HG03432 (cell line): ENCODE measurements around the gene FLRT1.

ENCODE experiments used
- ATAC-seq: cut with Tn5 transposase; IDR thresholded peaks from one replicate; pipeline ENCODE4 v1.9.1; 2021; ENCODE audit warnings: mild to moderate bottlenecking, moderate library complexity; ENCODE audit not compliant: unreplicated experiment

The FLRT1 gene

GRCh38 chr11:64023712-64024710, 11.7 kb upstream of the FLRT1 start:
- ATAC-seq: no peak

DNA sequence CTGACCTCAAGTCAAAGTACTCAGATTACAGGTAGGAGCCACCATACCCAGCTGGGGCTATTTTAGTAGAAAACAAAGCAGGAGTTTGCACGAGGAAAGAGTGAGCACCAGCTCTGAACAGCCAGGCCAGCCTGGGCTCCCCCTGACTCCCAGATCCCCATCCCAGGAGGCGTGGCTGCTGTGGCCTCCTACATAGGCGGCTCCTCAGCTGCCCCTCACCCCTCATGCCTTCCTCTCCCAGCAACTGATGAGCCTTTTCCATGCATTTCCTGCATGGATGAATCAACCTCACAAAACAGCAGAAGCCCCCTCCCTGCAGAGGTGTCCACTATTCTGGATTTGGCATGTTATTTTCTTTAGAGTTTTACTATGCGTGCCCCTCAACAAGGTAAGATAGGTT, 10.5 kb upstream of the FLRT1 start:
- ATAC-seq: no peak

DNA sequence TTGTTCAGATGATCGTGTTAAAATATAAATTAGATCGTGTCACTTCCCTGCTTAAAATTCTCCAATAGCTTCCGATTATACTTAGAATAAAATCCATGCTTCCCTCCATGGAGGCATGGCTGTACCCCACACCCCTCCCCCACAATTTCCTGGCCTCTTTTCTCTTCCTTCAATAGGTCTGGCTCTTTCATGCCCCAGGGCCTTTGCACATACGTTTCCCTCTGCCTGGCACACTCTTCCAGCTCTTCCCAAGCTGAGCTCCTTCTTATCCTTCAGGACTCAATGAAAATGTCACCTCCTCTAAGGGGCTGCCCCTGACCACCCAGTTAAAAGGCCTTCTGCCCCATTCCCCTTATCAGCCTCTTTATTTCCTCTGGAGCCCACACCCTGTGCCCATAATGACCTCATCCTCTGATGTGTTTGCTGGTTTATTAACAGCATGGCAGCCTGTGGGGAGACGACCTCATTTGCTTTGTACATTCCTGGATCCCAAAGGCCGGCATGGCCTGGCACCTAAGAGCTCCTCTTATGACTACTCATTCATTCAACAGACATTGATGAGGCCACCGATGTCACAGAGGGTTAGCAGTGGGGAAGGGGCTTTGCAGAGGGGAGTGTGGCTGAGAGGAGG, 9.0 kb upstream of the FLRT1 start:
- ATAC-seq: no peak

DNA sequence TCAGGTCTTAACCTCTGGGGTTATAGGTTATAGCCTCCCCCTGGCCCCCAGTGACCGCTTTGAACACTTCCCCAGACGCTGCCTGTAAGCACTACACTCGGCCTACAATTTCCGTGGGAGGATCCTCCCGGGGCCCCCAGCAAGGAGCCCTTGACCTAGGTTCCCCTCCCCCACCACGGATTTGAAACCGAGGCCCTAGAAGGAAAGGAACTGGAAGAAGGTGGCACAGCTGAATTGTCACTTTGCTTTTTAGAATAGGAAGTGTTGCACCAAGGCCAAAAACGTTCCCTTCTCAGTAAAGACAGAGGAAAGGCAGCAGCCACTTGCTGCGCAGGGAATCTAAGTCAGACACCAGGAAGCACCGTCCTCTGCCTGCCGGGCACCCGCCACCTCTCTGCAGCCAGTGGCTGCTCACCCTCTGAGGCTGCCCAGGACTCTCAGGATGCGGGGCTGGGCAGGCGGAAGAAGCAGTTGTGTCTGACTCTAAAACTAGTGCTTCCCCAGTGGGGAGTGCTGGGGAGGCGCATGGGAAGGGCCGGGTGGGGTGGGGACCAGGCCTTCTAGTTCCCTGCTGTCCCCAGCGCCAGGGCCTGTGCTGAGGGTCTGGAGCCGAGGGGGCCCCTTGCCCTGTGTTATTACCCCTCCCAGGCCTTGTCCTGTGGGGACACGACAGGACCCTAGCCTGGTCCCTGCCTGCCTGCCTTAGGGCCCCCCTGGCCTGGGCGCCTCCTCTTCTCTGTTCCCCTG, 7.9 kb upstream of the FLRT1 start:
- ATAC-seq: no peak

DNA sequence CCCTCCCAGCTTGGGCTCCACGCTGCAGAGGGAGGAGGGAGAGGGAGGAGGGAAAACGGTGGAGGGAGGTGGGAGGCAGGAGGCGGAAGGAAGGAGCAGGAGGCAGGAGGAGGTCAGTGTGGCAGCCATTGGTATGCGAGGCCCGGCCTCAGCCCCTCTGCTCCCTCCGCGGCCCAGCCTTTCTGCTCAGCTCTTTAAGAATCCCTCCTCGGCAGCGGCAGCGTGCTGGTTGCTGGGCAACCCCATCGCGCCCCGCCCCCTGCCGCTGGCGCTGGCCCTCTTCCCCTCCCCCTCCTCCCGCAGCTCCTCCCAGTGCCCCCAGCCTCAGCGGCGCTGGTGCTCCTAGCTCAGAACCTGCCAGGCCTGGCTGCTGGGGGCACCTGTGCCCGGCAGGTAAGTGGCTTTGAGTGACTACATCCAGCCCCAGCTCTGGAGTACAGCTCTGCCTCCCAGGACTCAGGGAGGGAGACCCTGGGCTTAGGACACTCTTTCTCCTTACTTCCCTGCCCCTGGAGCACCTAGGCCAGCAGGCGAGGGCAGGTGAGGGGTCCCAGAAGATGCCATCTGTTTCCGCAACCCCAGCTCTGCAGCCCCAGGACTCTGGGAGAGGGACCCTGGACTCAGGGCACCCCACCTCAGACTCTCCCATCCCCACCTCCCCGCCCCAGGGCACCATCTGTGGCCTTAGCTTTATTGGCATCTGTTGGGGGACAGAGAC, 7.2 kb upstream of the FLRT1 start:
- ATAC-seq: no peak

DNA sequence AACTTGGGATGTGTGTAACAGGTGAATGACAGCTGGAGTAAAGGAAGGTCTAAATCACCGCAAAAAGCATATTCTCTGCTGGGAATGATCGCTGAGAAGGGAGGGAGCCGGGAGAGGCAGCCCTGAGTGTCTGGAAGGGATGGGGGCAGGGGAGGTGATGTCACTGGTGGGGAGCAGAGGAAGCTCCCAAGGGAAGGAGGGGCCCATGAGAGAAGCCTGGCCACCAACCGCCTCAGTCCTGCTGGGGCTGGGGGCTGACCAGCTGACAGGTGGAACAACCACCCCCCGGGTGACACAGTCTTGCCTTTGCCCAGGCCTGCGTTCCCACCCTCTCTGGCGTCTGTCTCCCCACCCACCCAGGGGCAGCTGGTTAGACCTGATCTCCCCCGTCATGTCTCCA, 6.0 kb upstream of the FLRT1 start:
- ATAC-seq: no peak

DNA sequence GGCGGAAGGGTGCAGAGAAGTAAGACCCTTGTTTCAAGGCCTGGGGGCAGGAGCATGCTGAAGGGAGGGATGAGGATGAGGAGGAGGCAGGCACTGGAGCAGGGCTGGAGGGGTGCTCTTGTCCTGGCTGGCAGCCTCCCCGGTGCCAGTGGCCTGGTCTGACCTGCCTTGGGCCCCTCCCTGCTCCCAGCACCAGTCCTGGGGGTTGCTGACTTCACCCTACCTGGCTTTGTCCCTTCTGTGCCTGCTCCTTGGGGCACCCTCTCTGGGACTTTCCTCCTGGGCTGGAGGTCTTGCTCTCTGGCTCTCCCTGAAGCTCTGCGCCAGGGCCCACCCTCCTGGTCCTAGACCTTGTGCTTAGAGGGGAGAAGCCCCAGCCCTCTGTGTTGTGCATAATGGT, 4.7 kb upstream of the FLRT1 start:
- no peak for ATAC-seq

- ATAC-seq: no peak
These were observed 3.7 kb upstream of the FLRT1 start for GRCh38 chr11:64032050-64032449.

- ATAC-seq: no peak
These were observed 1.3 kb upstream of the FLRT1 start for GRCh38 chr11:64034411-64034811.

DNA sequence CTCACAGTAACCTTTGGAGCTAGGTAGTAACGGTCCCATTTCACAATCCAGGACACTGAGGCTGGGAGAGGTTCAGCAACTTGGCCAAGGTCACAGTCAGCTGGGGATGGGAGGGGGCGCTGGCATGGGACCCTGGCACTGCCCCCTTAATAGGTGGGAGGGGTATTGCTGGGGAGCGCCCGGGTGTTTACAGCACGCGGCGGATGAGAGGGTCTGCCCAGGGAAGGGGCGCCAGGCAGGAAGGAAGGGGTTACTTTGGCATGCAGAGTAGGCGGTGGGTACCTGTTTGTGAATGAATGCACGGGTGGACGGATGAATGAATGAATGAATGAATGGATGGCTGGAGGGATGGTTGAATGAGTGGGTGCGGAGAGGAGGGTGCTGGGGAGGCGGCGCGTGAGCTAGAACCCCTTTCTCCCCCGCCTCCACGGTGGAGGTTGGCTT, 628 bp upstream of the FLRT1 start:
- ATAC-seq: no peak

DNA sequence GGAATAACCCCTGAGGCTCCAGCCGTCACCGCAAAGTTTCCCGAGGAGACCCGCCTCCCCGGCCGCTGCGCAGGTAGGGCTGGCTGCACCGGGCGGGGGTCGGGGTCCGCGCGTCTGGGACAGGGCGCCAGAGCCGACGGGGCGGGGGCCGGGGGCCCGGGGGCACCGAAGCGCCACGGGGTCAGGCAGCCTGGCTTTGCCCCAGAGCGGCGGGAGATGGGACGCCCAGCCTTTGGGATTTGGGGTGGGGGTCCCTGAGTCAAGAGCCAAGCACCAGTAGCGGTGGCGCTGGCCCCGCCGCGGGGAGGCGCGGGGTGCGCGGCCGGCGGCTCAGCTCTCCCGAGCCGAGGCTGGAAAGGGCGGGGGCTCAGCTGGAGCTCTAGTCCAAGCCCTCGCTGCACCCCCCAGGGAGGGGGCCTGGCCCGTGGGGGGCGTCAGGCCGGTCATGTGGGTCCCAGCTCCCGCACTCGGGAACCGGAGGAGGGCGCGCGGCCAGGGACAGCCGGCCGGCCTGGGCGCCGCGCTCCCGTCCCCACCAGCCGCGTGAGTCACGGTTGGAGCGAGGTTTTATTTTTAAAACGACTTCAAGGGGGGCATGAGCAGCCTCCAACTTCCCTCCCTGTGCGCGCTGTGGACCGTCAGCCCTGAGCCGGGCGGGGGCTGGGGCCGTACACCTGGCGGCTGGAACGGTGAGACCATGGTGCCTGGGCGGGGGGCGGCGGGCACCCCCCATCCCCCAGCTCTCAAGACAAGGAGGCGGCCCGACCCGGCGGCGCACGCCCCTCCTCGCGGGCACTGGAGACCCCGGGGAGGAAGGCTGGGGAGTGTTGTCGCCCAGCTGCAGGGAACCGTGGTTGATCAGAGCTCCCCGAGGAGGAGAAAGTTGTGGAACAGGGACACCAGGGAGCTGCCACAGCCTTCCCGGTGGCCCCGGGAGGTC, 626 bp downstream of the FLRT1 start:
- ATAC-seq: no peak

GRCh38 chr11:64037027-64037634, 1.4 kb downstream of the FLRT1 start:
- no peak for ATAC-seq

DNA sequence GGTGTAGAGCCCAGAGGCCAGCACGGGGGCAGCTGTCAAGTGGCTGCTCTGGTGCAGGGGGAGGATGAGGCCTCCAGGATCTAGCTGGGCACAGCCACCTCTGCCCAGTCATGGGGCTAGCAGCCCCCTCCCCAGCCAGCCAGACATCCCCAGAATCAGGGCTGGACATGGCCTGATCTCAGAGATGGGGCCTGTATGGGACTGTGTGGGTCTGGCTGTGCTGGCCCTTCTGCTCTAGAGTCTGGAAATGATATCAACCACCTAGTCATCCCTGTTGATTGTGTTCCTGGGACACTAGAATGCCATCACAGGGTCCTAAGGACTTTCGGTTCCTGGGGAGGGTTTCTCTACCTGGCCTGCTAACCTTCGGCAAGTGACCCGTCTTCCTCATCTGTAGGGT, 2.8 kb downstream of the FLRT1 start:
- no peak for ATAC-seq

- ATAC-seq: no peak
These were observed 3.4 kb downstream of the FLRT1 start for GRCh38 chr11:64039012-64039665.

DNA sequence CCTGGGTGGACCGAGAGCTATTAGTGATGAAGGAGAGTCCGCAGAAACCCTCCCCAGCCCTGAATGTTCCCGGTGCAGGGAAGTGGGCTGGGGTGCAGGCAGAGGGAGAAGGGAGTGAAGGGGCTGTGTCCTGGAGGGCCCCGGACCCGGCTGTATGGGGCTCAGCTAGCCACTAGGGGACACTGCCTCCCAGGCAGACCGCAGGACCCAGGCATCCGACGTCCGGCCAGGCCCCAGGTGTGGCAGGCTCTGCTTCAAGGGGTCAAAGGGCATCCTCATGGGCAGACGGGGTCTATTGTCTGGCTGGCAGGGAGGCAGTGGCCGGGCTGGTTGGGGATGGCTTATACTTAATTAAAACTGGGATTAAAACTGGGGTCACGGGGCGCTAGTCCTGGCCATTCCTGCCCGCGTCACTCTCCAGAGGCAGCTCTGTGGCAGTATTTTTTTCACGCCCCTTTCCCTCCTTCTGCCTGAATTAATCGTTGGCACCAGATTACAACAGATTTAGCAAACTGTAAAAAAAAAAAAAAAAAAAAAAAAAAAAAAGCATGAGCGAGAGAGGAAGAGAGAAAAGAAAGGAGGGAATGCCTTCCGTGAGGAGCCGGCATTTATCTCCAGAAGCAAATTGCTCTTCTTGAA, 5.1 kb downstream of the FLRT1 start:
- ATAC-seq: no peak

GRCh38 chr11:64041846-64042245, 6.1 kb downstream of the FLRT1 start:
- ATAC-seq: no peak

DNA sequence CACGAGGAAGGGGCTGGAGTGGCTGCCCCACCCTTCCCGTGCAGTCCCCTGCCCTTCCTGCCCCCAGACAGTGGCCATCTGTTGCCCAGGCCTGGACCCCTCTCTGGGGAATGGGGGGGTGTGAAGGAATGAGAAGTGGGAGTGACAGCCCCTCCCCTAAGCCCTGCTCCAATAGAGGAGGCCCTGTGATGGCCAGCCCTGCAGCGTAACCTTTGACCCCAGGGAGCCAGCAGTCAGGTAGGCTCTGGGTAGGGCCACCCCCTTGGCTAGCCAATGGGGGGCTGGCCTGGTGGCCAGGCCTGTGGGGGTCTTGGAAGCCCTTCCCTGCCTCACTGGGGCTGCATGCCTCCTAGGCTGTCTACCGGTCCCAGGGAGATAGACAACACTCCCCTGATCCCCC, 6.6 kb downstream of the FLRT1 start:
- no peak for ATAC-seq

- no peak for ATAC-seq
These were observed 7.8 kb downstream of the FLRT1 start for GRCh38 chr11:64043545-64043944.
